ENCODE results near the gene ORM1. TPM values are rescaled to one million over a fixed set of nuclear protein-coding genes. Genes with fewer than 3 reads are reported as not detected.
"Not testable (repeated sequence)": the region's sequence is repeated elsewhere in the genome, so short reads cannot be mapped to it uniquely, and the experiment has no call there.

Gene ORM1
- total and polyA plus RNA-seq, 2 donors (not counting 3 experiments of a cell fraction or from before 2014, with no cell fraction given): not detected

DNA sequence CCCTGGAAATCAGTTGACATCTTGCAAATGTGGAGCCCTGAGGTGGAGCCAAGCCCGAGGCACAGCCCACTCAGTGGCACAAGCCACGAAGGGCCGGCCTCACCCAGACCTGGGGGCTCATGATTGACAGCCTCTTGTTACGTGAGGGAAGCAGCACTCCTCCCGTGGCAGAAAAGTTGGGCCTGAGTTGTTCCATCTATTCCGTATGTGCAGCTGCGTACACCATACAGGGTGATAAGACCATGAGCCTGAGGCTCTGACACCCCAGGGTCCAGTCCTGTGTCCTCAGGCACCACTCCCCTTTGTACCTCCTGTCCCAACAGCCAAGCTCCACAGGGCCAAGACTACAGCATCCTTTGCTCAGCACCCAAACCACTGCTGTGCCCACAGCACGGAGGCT lies 4.9 kb downstream of the ORM1 start:
- dilution Hi-C loops (cut with MboI; ENCODE audit: extremely low pct_ligation_motif_present, low sequenced_read_pairs) (no loop called here), intact Hi-C loops (cut with micrococcal nuclease) (no loop called here)
- H2AFZ ChIP-seq (ENCODE audit: low read depth, low read length): no peak overlapping the region
- no peaks in the 10 kb centered on the region for H3K36me3 ChIP-seq (ENCODE audit: control insufficient read depth in 2 of 2, extremely low read depth in 1 of 2, insufficient read depth in 2 of 2, low read length in 2 of 2)
- H3K79me2 ChIP-seq (ENCODE audit: control insufficient read depth, insufficient read depth, low read length): no peaks in the 10 kb centered on the region
- no peaks in the 10 kb centered on the region for H3K27me3 ChIP-seq (ENCODE audit: control insufficient read depth in 2 of 2, insufficient read depth in 2 of 2, low read length in 2 of 2)
- ChIA-PET CTCF (no interaction called here), POLR2A (no interaction called here)
- H3K9me1 ChIP-seq (replicated peaks; ENCODE audit: control insufficient read depth, extremely low read depth, insufficient read depth, low read length): no peaks in the 10 kb centered on the region
- DNase-seq (ENCODE audit: low read depth, low spot score): no peak
- BruUV-seq (replicated peaks): no TSS peak
- H3K4me2 ChIP-seq (ENCODE audit: insufficient read depth, low read length): no peak overlapping the region
- no peaks in the 10 kb centered on the region for H3K9me3 ChIP-seq (replicated peaks; ENCODE audit: control insufficient read depth, insufficient read depth, low read length)
- H3K4me3 ChIP-seq (replicated peaks in 1 of 3; ENCODE audit: insufficient read depth in 1 of 3, low read depth in 1 of 3, low read length in 3 of 3): no peak overlapping the region
- no peaks in the 10 kb centered on the region for H4K20me1 ChIP-seq (replicated peaks; ENCODE audit: control insufficient read depth, extremely low read depth, insufficient read depth, low read length)
- no peaks in the 10 kb centered on the region for H3K4me1 ChIP-seq (ENCODE audit: control insufficient read depth, extremely low read depth, insufficient read depth, low read length)
- TF ChIP-seq MYC (IDR thresholded peaks at IDR 0.05; ENCODE audit: low read depth, low read length) (no peak), EZH2 (IDR thresholded peaks at IDR 0.05; ENCODE audit: borderline replicate concordance, low read depth, low read length, severe bottlenecking) (no peak), JUN (IDR thresholded peaks at IDR 0.05; ENCODE audit: borderline replicate concordance, insufficient read depth, insufficient read length, low read depth) (no peak), MAX (IDR thresholded peaks at IDR 0.05; ENCODE audit: insufficient read depth, insufficient read length) (no peak), POLR2A (IDR thresholded peaks at IDR 0.05; ENCODE audit: low read depth, low read length) (no peak), GATA2 (IDR thresholded peaks at IDR 0.05; ENCODE audit: insufficient read depth, insufficient read length, low read depth, low read length) (no peak), FOS (IDR thresholded peaks at IDR 0.05; ENCODE audit: borderline replicate concordance, insufficient read depth, low read length) (no peak), POLR2AphosphoS5 (IDR thresholded peaks at IDR 0.05; ENCODE audit: insufficient read depth, low read depth, low read length) (no peak)
- TF ChIP-seq, protein P1, sequence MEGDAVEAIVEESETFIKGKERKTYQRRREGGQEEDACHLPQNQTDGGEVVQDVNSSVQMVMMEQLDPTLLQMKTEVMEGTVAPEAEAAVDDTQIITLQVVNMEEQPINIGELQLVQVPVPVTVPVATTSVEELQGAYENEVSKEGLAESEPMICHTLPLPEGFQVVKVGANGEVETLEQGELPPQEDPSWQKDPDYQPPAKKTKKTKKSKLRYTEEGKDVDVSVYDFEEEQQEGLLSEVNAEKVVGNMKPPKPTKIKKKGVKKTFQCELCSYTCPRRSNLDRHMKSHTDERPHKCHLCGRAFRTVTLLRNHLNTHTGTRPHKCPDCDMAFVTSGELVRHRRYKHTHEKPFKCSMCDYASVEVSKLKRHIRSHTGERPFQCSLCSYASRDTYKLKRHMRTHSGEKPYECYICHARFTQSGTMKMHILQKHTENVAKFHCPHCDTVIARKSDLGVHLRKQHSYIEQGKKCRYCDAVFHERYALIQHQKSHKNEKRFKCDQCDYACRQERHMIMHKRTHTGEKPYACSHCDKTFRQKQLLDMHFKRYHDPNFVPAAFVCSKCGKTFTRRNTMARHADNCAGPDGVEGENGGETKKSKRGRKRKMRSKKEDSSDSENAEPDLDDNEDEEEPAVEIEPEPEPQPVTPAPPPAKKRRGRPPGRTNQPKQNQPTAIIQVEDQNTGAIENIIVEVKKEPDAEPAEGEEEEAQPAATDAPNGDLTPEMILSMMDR (IDR thresholded peaks at IDR 0.05; ENCODE audit: extremely low read depth in 1 of 2, insufficient read depth in 1 of 2, low read depth in 1 of 2, low read length in 2 of 2): no peak
- FAIRE-seq: no peak
- H3K9ac ChIP-seq (replicated peaks; ENCODE audit: extremely low read depth, insufficient read depth, low read length): no peak overlapping the region
- H3K27ac ChIP-seq (ENCODE audit: insufficient read depth, low read depth, low read length): no peak overlapping the region

DNA sequence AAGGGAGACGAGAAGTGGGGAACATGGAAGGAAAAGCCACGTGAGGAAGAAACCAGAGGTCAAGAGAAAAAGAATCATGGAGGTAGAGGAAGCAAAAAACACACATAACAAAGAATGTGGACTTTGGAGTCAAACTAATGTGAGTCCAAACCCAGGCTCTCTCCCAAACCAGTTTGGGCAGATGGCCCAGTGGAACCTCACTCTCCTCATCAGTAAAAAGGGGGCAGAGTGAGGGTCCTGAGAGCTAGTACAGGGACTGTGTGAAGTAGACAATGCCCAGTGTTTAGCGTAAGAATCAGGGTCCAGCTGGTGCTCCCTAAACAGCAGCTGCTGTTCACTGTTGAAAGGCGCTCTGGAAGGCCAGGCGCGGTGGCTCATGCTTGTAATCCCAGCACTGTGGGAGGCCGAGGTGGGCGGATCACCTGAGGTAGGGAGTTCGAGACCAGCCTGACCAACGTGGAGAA lies 5.5 kb downstream of the ORM1 start:
- FAIRE-seq; H3K9me3 ChIP-seq (replicated peaks; ENCODE audit: control insufficient read depth, insufficient read depth, low read length); H3K36me3 ChIP-seq (ENCODE audit: control insufficient read depth in 2 of 2, extremely low read depth in 1 of 2, insufficient read depth in 2 of 2, low read length in 2 of 2); H3K4me2 ChIP-seq (ENCODE audit: insufficient read depth, low read length); H2AFZ ChIP-seq (ENCODE audit: low read depth, low read length); CTCF ChIA-PET; H3K27me3 ChIP-seq (ENCODE audit: control insufficient read depth in 2 of 2, insufficient read depth in 2 of 2, low read length in 2 of 2); dilution Hi-C loops (cut with MboI; ENCODE audit: extremely low pct_ligation_motif_present, low sequenced_read_pairs); H3K79me2 ChIP-seq (ENCODE audit: control insufficient read depth, insufficient read depth, low read length); intact Hi-C loops (cut with micrococcal nuclease); H3K9me1 ChIP-seq (replicated peaks; ENCODE audit: control insufficient read depth, extremely low read depth, insufficient read depth, low read length); H3K27ac ChIP-seq (ENCODE audit: insufficient read depth, low read depth, low read length); H4K20me1 ChIP-seq (replicated peaks; ENCODE audit: control insufficient read depth, extremely low read depth, insufficient read depth, low read length); H3K9ac ChIP-seq (replicated peaks; ENCODE audit: extremely low read depth, insufficient read depth, low read length); DNase-seq (ENCODE audit: low read depth, low spot score); BruUV-seq (replicated peaks); H3K4me3 ChIP-seq (replicated peaks in 1 of 3; ENCODE audit: insufficient read depth in 1 of 3, low read depth in 1 of 3, low read length in 3 of 3); POLR2A ChIA-PET; H3K4me1 ChIP-seq (ENCODE audit: control insufficient read depth, extremely low read depth, insufficient read depth, low read length): not testable (repeated sequence)

- DNase-seq (ENCODE audit: low read depth, low spot score); BruUV-seq (replicated peaks); H3K79me2 ChIP-seq (ENCODE audit: control insufficient read depth, insufficient read depth, low read length); H3K4me1 ChIP-seq (ENCODE audit: control insufficient read depth, extremely low read depth, insufficient read depth, low read length); intact Hi-C loops (cut with micrococcal nuclease); H3K4me2 ChIP-seq (ENCODE audit: insufficient read depth, low read length); dilution Hi-C loops (cut with MboI; ENCODE audit: extremely low pct_ligation_motif_present, low sequenced_read_pairs); H3K9me3 ChIP-seq (replicated peaks; ENCODE audit: control insufficient read depth, insufficient read depth, low read length); H3K27ac ChIP-seq (ENCODE audit: insufficient read depth, low read depth, low read length); H3K4me3 ChIP-seq (replicated peaks in 1 of 3; ENCODE audit: insufficient read depth in 1 of 3, low read depth in 1 of 3, low read length in 3 of 3); H3K27me3 ChIP-seq (ENCODE audit: control insufficient read depth in 2 of 2, insufficient read depth in 2 of 2, low read length in 2 of 2); H3K9me1 ChIP-seq (replicated peaks; ENCODE audit: control insufficient read depth, extremely low read depth, insufficient read depth, low read length); H4K20me1 ChIP-seq (replicated peaks; ENCODE audit: control insufficient read depth, extremely low read depth, insufficient read depth, low read length); FAIRE-seq; POLR2A ChIA-PET; H3K9ac ChIP-seq (replicated peaks; ENCODE audit: extremely low read depth, insufficient read depth, low read length); H3K36me3 ChIP-seq (ENCODE audit: control insufficient read depth in 2 of 2, extremely low read depth in 1 of 2, insufficient read depth in 2 of 2, low read length in 2 of 2); CTCF ChIA-PET; H2AFZ ChIP-seq (ENCODE audit: low read depth, low read length): not testable (repeated sequence)
Measured at GRCh38 chr9:114328937-114329624, 6.2 kb downstream of the ORM1 start.
